Activated CD8-positive, alpha-beta memory T cell treated with anti-CD3 and anti-CD28 coated beads, Interleukin-2, amount 50 U/mL, for 24 hours (primary cell): ENCODE data around the gene EIF1.
"Not testable (repeated sequence)": the region's sequence is repeated elsewhere in the genome, so short reads cannot be mapped to it uniquely, and the experiment has no call there.

ENCODE experiments used
- DNase-seq: peaks from one replicate; pipeline ENCODE4 v3.0.0-alpha.2; 2020; ENCODE audit errors: extremely low read depth

EIF1 gene

DNA sequence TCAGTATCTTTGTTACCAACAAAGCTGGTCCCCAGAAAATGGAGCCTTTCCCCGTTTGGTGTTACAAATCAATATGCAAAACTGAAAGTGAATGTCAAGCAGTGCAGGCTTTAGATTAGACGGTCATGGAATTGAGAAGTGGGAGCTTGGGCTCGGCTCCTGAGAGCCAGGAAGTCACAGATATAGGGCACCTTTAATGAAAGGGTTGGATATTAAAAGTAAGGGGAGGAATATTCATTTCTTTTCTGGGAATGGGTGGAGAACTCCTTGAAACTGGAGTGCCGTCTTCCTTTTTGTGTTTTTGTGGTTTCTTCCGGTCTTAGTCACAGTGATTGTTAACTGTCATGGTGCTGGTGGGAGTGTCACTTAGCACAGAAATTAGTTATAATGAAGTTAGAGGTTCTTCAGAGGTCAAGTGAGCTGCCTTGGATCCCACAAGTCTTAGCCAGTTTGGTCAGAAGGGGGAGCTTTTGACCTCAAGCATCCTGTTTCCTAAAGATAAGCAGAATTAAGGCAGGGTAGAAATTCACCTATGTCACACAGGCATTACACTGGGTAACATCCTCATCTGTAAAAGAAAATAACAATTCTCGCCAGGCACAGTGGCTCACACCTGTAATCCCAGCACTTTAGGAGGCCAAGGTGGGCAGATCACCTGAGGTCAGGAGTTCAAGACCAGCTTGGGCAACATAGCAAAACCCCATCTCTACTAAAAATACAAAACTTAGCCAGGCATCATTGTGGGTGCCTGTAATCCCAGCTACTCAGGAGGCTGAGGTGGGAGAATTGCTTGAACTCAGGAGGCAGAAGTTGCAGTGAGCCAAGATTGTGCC, 9.6 kb upstream of the EIF1 start:
- no peak for DNase-seq

DNA sequence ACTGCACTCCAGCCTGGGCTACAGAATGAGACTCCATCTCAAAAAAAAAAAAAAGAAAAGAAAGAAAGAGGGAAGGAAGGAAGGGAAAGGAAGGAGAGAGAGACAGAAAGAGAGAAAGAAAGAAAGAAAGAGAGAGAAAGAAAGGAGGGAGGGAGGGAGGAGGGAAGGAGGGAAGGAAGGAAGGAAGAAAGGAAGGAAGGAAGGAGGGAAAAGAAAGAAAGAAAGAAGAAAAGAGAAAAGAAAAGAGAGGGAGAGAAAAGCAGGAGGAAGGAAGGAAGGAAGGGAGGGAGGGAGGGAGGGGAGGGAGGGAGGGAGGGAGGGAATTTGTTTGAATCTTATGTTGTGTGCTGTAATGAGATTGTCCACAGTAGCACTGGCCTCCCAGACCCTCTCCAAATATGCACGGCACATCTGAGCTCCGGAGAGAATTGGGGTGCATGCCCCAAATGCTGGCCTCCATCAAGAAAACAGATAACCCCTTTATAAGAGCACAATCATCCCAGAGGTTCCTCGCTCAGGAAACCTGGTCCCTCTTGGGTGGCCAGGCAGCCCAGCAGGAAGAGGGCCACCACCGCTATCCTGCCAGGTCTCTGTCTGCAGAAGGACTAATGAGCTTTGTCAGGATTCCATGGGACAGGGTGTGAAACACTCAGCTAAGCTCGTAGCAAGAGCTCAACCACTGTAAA, 8.8 kb upstream of the EIF1 start:
- no peak for DNase-seq

DNA sequence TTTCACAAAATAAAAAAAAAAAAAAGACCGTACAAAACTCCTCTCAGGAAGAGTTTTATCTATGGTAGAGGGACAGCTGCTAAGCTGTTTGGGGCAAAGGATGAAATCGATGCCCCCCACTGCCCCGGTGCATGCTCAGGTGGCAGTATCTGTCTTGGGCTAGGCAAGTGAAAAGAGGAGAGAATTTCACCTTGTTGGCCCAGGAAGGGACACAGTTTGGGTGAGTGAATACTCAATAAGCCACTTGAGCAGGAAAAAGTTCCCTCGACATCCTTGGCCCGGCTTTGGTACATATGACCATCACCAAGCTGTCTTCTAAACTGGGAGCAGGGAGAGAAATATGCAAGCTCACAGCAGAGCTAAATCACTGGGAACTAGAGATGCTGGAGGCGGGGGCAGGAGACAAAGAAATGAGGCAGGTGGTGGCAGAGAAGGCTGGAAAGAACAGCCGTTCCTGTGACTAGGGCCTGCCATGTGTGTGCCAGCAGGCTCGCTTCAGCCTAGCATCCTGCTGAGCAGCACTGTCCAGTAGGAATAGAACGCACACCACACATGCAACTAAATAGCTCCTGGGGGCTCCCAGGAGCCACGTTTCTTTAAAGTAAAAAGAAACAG, 8.2 kb upstream of the EIF1 start:
- DNase-seq: no peak

DNA sequence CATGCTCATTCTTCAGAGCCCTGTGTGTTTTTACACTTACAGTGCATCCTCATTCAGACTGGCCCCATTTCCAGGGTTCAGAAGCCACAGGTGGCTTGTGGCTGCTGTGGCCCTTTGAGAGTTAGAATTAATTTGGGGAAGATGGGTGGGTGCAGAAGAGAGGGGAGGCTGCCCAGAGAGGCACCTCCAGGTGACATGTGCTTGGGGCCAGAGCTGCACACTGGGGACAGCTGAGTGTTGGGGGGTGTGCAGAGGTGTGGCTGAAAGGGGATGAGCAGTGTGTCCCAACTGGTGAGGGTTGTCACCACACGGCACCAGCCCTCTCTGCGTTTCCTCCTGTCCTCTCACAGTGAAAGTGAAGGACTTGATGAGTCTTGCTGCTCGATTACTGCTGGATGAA, 6.9 kb upstream of the EIF1 start:
- DNase-seq: no peak

DNA sequence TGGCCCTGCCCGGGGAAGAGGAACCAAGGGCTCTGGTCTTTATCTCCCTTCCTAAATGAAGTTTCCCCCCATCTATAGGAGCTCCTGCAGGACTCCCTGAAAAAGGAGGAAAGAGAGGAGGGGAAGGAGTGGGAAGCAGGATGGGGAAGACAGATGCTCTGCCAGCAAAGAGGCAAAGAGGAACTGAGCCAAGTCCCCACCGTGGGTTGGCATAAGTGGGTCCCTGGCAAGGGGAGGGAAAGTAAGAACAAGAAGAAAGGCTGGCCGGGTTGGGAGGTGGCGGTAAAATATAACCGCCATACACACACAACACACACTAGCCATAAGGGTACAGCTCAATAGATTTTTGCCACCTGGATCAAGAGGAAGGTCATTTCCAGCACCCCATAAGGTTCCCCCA, 6.1 kb upstream of the EIF1 start:
- DNase-seq: no peak

DNA sequence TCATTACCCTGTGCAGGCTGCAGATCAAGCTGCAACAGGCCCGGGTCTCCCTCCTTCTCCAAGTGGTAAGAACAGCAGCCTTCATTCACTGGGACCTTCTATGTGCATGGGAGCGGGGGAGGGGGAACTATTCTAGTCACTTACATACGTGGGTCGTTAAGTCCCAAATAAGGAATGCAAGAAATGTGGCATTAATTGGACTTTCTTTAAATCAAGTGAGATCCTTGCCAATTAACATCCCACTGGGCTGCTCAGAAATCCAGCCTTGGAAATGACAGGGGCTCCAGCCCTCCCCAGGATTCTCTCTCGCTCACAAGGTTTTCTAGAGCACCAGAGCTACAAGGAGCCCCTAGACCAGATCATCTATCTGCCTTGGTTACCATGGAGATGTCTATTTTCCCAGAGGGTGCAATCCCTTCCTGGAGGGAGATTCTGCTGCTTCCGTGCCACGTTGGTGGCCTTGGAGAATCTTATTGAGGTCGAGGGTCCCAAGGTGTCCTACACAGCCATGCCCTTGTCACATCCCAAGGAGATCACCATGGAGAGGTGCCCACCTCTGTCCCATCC, 5.2 kb upstream of the EIF1 start:
- DNase-seq: no peak

DNA sequence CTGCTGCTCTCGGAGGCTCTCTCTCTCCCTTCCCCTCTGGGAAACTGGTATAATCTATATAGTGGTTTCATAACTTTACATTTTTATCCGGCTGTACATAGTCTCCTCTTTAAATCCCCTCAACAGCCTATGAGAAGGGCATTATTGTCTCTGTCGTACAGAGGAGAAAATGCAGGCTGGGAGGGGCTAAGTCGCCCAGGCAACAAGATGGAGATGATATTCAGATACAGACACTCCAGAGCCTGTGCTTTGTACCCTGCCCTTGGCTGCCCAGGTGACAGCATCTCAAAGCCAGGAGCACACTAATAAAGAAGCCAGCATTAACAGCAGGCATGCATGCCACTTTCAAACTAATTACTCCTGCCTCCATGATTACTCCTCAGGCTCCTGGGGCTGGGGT, 4.7 kb upstream of the EIF1 start:
- DNase-seq: no peak

DNA sequence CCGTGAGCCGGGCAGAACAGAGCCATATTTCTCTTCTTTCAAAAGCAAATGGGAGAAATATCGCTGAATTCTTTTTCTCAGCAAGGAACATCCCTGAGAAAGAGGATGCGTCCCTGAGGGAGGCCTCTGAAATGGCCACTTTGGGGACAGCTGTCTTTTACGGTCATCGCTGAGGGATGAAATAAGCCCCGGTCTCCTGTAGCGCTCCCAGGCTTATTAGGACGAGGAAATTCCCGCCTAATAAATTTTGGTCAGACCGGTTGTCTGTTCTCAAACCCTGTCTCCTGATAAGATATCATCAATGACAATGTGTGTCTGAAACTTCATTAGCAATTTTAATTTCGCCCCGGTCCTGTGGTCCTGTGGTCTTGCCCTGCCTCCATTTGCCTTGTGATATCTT, 2.9 kb upstream of the EIF1 start:
- not testable (repeated sequence) for DNase-seq

DNA sequence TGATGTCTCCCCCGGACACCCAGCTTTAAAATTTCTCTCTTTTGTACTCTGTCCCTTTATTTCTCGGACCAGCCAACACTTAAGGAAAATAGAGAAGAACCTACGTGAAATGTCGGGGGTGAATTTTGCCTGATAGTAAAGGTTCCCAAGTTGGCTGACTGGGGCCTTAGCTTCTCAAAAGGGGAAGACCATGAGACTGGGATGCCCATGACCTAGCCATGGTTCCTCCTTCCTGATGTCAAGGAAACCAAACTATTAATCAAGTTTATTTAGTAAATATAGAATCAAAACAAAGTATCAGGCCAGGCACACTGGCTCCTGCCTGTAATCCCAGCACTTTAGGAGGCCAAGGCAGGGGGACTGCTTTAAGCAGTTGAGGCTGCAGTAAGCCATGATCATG, 2.4 kb upstream of the EIF1 start:
- DNase-seq: no peak

DNA sequence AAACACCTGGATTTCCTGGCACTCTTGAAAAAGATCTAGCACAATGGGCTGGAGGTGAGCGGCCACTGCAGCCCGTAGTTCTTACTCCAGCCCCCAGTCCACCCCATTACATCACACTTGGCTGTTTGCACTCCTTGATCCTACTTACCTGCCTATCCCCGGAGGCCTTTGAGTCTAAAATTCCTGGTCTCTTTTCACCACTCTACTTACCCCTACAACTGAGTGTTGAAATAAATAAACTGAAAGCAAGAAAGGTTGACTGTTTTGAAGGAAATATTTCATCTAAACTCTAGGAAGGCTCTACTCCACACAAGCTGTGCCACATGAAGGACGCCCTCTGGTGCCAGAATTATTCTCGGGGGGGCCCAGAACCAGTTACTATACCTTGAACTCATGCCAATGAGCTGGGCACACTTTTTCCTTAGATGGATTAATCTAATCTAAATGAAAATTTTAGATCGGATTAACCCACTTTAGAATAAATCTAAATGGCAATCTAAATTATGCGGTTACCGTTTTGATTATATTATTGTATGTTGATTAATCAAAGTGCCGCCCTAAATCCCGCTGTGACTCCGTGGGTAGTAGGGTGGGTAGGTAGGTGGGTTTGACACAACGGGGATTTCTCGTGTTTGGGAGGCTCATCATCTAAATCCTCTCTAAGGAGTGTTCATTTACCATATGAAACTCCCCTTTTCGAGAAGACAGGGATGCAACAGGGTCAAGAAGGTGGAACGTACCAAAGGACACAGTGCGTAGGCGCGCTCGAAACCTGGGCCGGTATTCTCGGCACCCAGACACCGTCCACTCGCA, 651 bp upstream of the EIF1 start:
- DNase-seq: no peak

DNA sequence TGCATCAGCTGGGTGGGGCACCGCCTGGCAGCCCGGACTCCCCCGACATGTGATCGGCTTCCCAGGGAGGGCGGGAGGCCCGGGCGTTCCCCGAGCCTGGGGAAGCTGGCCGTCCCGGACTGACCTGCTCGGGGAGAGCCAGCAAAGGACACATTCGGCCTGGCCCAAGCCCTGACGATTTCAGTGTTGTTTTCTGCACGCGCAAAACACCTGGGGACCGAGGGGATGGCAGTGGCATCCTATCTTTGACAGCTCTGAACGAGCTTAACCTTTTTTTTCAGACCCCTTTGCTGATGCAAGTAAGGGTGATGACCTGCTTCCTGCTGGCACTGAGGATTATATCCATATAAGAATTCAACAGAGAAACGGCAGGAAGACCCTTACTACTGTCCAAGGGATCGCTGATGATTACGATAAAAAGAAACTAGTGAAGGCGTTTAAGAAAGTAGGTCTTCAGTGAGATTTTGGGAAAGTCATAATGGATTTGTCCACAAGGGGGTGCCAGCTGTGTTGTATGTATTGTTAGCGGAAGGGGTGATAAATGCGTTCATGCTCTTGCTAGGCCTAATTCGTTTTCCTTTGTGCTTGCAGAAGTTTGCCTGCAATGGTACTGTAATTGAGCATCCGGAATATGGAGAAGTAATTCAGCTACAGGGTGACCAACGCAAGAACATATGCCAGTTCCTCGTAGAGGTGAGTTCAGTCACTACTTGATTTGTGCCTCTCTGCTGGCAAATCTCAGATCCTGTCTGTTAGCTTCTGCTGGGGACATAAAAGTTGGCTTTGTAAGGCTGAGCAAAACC, 1.0 kb downstream of the EIF1 start:
- no peak for DNase-seq

DNA sequence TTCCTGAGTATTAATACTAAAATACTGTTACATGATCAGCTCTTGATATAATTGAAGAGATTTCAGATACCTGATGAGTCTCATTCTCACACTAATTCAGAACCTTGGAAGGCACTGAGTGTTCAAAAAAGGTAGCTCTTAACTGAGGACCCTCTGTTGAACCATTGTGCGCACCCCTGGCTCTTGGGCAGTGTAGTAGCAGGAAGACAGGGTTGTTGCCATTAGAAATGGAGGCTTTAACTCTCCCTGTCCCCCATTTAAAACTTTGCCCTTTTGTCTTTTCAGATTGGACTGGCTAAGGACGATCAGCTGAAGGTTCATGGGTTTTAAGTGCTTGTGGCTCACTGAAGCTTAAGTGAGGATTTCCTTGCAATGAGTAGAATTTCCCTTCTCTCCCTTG, 1.8 kb downstream of the EIF1 start:
- no peak for DNase-seq

DNA sequence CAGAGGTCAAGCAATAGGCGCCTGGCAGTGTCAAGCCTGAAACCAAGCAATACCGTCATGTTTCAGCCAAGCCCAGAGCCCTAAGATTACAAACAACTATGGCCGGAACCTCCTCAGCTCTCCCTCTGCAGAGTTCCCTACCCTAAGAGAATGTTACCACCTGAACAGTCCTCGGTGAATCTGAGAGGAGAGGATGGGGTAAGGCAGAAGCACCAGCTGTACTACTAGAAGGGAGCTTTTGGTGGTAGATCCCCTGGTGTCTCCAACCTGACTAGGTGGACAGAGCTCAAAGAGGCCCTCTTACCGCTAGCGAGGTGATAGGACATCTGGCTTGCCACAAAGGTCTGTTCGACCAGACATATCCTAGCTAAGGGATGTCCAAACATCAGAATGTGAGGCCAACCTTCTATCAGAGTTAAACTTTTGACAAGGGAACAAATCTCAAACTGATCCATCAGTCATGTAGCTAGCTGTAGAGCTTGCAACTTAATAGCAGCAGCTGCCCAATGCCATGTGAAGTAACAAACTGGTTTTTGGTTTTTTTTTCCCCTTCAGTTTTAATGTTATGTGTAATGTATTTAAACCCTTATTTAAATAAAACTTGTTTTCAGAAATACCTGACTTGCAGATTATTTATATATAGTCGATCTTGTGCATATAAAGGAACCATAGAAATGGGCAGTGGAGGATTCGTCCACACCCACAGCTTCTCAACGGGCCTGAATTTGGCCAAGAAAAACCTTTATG, 2.5 kb downstream of the EIF1 start:
- DNase-seq: no peak

DNA sequence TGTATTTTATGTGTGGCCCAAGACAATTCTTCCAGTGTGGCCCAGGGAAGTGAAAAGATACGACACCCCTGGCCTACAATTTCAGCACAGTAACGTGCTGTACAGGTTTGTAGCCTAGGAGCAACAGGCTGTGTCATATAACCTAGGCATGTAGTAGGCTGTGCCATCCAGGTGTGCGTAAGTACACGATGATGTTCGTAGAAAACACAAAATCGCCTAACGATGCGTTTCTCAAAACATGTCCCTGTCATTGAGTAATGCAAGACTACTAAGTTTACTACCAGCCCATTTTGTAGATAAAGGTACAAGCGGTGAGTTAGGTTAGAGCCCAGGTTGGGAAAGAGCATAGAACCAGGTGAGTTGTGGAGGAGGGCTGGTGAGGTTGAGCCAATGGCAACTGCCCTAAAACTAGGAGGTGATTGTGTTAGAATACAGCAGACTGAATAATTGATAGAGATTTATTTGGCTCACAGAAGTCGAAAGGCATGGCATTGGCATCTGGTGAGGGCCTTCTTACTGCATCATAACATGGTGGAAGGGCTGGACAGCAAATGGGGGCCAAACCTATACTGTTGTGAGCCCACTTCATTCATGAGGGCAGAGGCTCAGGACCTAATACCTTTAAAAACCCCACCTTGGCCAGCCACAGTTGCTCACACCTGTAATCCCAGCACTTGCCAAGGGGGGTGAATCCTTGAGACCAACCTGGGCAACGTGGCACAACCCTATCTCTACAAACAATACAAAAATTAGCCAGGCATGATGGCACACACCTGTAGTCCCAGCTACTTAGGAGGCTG, 4.2 kb downstream of the EIF1 start:
- DNase-seq: no peak

DNA sequence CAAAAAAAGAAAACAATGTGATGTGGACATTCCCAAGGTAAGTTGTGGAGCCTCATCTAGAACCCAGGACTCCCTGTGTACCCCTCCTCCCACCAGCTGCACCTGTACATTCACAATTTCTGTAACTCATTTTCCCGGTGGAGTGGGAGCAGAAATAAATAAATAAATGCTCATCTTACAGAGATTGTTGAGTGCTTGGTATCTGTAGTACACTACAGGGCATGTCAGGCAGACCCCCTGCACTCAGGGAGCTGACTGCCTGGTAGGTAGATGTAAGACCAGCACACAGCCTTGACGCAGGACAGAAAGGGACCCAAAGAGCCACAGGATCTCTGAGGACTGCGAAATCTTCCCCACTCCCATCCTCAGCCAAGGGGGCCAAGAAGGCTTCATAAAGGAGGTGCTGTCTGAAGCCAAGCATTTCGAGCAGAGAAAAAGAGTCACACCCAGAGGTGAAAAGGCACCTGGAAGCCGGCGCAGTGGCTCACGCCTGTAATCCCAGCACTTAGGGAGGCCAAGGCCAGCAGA, 6.5 kb downstream of the EIF1 start:
- DNase-seq: no peak

DNA sequence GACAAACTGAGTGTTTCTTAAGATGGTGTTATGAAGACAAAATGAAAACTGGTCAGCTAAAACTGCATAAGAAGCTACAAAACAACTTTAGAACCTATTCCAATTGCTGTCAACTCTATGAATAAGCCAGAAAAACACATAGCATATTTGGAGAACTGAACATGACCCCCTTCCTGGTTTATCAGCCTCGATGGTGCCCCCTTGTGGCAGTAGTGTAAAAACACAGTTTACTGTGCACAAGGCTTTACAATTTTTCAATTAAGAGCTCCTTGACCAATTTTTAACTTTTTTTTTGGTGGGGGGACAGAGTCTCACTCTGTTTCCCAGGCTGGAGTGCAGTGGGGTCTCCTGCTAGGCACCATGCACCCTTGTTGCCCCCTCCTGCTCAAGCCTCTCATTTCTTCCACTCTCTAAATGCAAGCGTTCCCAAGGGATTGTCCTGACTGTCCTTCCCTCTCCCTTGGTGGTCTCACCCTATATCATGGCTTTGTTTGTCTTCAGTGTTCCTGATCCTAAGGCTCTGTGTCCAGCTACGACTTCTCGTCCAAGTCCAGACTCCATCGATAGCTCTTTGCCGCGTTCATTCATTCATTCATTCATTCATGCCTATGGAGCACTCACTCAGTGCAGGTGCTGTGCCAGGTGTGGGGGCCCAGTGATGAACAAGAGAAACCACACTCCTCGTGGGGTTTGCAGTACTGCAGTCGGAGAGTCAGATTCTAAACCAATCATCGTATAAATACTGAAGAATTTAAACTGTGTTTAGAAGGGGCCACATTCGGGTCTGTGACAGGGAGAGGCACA, 7.5 kb downstream of the EIF1 start:
- DNase-seq: peak; percentile 46

DNA sequence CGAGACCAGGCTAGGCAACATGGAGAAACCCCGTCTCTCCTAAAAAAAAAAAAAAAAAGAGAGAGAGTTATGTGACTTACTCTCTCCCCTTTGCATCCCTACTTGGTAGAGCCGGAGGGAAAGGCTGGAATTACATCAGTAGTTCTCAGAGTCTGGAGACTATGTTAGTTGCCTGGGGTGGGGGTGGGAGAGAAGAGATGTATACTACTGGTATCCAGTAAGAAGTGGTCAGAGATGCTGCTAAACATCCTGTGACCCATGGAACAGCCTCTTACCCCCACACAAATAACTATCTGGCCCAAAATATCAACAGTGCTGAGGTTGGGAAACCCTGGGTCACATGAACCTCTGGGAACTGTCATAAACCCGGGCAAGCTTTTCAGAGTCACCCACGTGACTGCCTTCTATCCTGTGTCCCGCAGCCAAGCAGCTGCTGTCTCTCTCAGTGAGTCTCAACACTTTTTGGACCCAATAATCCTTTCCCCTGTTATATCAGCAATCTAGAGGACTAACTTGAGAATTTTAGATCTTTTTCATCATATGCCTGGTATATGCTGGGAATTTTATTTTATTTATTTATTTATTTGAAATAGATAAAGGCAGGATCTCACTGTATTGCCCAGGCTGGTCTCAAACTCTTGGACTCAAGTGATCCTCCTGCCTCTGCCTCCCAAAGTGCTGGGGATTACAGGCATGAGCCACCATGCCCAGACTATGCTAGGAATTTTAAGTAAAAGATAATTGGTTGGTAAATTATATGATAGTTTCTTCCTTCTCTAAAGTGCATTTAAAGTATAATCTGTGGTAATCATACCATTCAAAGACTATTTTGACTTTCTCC, 8.7 kb downstream of the EIF1 start:
- DNase-seq: no peak
